ENCODE results near the gene SCYL1.

SCYL1 gene

DNA sequence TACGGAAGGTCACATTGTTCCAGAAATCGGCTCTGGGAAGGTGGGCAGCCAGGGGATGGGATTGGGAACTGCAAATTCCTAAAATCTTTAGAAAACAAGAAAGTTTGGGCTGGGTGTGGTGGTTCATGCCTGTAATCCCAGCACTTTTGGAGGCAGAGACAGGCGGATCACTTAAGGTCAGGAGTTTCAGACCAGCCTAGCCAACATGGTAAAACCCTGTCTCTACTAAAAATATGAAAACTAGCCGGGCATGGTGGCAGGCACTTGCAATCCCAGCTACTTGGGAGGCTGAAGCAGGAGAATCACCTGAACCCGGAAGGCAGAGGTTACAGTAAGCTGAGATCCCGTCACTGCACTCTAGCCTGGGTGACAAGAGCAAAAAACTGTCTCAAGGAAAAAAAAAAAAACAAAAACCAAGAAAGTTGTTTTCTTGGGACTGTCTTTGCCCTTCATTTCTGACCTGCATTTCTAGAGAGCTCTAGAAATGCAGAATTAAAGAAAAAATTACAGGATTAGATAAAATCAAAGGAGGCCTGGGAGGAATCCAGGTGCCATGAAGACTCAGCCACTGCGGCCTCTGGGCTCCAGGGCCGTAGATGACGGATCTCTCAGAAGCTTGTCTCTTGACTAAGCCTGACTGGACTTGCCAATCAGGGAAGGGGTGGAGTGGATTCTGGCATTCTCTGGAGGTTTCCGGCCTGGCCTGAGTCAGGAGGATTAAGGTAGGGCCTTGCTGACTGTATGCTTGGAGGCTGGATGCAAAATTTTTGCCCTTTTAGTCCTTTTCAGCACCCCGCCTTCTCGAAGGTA lies 31.3 kb upstream of the SCYL1 start:
- DNase-seq (ENCODE audit: low spot score) = peak; percentile 90

DNA sequence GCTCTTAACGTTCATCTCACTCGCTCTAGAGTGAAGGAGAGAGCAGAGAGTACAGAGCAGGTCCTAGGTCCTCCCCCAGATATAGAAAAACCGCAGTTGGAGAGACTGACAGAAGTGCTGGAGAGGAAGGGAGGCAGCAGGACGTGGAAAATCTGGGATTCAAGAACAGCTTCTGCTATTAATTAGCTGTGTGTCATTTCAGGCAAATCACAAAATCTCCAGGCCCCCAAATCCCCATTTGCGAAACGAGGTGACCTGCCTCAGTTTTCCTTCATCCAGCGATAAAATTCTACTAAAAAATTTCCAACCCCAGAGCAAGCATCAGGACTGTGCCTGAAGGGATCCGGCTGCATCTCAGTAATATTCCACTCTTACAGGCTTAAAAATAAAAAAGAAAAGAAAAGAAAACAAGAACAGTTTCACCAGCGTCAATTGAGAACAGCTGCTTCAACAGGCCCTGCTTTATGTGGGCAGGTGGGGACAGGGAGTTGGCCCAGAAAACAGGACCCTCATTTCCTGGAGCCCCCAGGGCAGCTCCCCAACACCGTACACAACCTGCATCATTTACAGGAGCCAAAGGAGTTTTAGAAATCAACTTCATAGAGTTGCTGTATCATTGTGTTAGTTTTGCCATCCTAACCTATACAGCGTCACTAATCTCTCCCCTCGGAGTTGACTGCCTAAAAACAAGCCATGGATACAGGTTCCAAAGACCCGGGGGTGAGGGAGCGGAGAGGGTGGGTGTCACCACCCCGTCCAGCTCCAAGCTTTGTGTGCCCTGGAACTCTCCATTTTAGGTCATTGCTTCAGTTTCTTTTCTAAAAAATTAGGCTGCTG lies 28.4 kb upstream of the SCYL1 start:
- peak; percentile 66 for DNase-seq (ENCODE audit: low spot score)

DNA sequence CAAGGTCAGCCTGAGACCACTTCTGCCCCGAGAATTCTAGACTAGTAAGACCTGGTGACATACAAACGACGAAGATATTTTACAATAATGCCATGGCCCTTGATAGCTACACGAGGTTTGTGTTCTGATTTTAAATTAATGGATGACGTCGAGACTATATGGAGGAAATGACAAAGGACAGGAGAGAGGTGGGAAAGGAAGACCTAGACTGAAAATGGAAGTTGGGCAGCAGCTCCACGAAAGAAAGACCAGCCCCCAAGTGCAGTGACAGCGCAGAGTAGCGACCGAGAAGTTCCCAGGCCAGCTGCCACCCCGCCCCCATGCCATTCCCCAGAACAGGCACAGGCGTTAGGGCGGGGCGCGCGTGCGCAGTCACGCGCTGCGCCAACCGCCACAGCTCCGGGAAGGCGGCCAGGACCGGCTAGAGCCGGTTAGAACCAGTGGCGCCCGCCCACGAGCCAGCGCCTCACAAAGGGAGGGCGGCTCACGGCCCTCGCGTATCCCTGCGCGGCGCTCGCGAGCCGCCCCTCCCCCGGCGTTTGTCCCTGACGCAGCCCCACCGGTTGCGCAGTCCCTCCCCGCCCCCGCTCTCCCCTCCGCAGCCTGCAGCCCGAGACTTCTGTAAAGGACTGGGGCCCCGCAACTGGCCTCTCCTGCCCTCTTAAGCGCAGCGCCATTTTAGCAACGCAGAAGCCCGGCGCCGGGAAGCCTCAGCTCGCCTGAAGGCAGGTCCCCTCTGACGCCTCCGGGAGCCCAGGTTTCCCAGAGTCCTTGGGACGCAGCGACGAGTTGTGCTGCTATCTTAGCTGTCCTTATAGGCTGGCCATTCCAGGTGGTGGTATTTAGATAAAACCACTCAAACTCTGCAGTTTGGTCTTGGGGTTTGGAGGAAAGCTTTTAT lies 27.5 kb upstream of the SCYL1 start:
- peak; percentile 97 for DNase-seq (ENCODE audit: low spot score)

DNA sequence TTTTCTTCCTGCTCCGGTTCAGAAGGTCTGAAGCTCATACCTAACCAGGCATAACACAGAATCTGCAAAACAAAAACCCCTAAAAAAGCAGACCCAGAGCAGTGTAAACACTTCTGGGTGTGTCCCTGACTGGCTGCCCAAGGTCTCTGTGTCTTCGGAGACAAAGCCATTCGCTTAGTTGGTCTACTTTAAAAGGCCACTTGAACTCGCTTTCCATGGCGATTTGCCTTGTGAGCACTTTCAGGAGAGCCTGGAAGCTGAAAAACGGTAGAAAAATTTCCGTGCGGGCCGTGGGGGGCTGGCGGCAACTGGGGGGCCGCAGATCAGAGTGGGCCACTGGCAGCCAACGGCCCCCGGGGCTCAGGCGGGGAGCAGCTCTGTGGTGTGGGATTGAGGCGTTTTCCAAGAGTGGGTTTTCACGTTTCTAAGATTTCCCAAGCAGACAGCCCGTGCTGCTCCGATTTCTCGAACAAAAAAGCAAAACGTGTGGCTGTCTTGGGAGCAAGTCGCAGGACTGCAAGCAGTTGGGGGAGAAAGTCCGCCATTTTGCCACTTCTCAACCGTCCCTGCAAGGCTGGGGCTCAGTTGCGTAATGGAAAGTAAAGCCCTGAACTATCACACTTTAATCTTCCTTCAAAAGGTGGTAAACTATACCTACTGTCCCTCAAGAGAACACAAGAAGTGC lies 26.7 kb upstream of the SCYL1 start:
- peak; percentile 73 for DNase-seq (ENCODE audit: low spot score)

DNA sequence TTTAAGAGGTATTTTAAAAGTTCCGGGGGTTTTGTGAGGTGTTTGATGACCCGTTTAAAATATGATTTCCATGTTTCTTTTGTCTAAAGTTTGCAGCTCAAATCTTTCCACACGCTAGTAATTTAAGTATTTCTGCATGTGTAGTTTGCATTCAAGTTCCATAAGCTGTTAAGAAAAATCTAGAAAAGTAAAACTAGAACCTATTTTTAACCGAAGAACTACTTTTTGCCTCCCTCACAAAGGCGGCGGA lies 26.2 kb upstream of the SCYL1 start:
- no peak for DNase-seq (ENCODE audit: low spot score)

DNA sequence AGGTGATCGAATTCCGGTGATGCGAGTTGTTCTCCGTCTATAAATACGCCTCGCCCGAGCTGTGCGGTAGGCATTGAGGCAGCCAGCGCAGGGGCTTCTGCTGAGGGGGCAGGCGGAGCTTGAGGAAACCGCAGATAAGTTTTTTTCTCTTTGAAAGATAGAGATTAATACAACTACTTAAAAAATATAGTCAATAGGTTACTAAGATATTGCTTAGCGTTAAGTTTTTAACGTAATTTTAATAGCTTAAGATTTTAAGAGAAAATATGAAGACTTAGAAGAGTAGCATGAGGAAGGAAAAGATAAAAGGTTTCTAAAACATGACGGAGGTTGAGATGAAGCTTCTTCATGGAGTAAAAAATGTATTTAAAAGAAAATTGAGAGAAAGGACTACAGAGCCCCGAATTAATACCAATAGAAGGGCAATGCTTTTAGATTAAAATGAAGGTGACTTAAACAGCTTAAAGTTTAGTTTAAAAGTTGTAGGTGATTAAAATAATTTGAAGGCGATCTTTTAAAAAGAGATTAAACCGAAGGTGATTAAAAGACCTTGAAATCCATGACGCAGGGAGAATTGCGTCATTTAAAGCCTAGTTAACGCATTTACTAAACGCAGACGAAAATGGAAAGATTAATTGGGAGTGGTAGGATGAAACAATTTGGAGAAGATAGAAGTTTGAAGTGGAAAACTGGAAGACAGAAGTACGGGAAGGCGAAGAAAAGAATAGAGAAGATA lies 25.7 kb upstream of the SCYL1 start, which contains the start of gene MALAT1:
MALAT1 (plus strand) TSS at position 69 of the 736 bp plus-strand sequence.
- DNase-seq (ENCODE audit: low spot score) = peak; percentile 95

DNA sequence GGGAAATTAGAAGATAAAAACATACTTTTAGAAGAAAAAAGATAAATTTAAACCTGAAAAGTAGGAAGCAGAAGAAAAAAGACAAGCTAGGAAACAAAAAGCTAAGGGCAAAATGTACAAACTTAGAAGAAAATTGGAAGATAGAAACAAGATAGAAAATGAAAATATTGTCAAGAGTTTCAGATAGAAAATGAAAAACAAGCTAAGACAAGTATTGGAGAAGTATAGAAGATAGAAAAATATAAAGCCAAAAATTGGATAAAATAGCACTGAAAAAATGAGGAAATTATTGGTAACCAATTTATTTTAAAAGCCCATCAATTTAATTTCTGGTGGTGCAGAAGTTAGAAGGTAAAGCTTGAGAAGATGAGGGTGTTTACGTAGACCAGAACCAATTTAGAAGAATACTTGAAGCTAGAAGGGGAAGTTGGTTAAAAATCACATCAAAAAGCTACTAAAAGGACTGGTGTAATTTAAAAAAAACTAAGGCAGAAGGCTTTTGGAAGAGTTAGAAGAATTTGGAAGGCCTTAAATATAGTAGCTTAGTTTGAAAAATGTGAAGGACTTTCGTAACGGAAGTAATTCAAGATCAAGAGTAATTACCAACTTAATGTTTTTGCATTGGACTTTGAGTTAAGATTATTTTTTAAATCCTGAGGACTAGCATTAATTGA lies 25.0 kb upstream of the SCYL1 start:
- no peak for DNase-seq (ENCODE audit: low spot score)

DNA sequence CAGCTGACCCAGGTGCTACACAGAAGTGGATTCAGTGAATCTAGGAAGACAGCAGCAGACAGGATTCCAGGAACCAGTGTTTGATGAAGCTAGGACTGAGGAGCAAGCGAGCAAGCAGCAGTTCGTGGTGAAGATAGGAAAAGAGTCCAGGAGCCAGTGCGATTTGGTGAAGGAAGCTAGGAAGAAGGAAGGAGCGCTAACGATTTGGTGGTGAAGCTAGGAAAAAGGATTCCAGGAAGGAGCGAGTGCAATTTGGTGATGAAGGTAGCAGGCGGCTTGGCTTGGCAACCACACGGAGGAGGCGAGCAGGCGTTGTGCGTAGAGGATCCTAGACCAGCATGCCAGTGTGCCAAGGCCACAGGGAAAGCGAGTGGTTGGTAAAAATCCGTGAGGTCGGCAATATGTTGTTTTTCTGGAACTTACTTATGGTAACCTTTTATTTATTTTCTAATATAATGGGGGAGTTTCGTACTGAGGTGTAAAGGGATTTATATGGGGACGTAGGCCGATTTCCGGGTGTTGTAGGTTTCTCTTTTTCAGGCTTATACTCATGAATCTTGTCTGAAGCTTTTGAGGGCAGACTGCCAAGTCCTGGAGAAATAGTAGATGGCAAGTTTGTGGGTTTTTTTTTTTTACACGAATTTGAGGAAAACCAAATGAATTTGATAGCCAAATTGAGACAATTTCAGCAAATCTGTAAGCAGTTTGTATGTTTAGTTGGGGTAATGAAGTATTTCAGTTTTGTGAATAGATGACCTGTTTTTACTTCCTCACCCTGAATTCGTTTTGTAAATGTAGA lies 24.3 kb upstream of the SCYL1 start:
- DNase-seq (ENCODE audit: low spot score) = peak; percentile 54

DNA sequence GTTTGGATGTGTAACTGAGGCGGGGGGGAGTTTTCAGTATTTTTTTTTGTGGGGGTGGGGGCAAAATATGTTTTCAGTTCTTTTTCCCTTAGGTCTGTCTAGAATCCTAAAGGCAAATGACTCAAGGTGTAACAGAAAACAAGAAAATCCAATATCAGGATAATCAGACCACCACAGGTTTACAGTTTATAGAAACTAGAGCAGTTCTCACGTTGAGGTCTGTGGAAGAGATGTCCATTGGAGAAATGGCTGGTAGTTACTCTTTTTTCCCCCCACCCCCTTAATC lies 23.8 kb upstream of the SCYL1 start:
- DNase-seq (ENCODE audit: low spot score) = peak; percentile 24

DNA sequence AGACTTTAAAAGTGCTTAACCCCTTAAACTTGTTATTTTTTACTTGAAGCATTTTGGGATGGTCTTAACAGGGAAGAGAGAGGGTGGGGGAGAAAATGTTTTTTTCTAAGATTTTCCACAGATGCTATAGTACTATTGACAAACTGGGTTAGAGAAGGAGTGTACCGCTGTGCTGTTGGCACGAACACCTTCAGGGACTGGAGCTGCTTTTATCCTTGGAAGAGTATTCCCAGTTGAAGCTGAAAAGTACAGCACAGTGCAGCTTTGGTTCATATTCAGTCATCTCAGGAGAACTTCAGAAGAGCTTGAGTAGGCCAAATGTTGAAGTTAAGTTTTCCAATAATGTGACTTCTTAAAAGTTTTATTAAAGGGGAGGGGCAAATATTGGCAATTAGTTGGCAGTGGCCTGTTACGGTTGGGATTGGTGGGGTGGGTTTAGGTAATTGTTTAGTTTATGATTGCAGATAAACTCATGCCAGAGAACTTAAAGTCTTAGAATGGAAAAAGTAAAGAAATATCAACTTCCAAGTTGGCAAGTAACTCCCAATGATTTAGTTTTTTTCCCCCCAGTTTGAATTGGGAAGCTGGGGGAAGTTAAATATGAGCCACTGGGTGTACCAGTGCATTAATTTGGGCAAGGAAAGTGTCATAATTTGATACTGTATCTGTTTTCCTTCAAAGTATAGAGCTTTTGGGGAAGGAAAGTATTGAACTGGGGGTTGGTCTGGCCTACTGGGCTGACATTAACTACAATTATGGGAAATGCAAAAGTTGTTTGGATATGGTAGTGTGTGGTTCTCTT lies 23.2 kb upstream of the SCYL1 start:
- peak; percentile 47 for DNase-seq (ENCODE audit: low spot score)

DNA sequence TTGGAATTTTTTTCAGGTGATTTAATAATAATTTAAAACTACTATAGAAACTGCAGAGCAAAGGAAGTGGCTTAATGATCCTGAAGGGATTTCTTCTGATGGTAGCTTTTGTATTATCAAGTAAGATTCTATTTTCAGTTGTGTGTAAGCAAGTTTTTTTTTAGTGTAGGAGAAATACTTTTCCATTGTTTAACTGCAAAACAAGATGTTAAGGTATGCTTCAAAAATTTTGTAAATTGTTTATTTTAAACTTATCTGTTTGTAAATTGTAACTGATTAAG lies 22.7 kb upstream of the SCYL1 start:
- no peak for DNase-seq (ENCODE audit: low spot score)

DNA sequence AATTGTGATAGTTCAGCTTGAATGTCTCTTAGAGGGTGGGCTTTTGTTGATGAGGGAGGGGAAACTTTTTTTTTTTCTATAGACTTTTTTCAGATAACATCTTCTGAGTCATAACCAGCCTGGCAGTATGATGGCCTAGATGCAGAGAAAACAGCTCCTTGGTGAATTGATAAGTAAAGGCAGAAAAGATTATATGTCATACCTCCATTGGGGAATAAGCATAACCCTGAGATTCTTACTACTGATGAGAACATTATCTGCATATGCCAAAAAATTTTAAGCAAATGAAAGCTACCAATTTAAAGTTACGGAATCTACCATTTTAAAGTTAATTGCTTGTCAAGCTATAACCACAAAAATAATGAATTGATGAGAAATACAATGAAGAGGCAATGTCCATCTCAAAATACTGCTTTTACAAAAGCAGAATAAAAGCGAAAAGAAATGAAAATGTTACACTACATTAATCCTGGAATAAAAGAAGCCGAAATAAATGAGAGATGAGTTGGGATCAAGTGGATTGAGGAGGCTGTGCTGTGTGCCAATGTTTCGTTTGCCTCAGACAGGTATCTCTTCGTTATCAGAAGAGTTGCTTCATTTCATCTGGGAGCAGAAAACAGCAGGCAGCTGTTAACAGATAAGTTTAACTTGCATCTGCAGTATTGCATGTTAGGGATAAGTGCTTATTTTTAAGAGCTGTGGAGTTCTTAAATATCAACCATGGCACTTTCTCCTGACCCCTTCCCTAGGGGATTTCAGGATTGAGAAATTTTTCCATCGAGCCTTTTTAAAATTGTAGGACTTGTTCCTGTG lies 22.1 kb upstream of the SCYL1 start:
- peak; percentile 25 for DNase-seq (ENCODE audit: low spot score)

DNA sequence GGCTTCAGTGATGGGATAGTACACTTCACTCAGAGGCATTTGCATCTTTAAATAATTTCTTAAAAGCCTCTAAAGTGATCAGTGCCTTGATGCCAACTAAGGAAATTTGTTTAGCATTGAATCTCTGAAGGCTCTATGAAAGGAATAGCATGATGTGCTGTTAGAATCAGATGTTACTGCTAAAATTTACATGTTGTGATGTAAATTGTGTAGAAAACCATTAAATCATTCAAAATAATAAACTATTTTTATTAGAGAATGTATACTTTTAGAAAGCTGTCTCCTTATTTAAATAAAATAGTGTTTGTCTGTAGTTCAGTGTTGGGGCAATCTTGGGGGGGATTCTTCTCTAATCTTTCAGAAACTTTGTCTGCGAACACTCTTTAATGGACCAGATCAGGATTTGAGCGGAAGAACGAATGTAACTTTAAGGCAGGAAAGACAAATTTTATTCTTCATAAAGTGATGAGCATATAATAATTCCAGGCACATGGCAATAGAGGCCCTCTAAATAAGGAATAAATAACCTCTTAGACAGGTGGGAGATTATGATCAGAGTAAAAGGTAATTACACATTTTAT lies 21.4 kb upstream of the SCYL1 start:
- peak; percentile 26 for DNase-seq (ENCODE audit: low spot score)

DNA sequence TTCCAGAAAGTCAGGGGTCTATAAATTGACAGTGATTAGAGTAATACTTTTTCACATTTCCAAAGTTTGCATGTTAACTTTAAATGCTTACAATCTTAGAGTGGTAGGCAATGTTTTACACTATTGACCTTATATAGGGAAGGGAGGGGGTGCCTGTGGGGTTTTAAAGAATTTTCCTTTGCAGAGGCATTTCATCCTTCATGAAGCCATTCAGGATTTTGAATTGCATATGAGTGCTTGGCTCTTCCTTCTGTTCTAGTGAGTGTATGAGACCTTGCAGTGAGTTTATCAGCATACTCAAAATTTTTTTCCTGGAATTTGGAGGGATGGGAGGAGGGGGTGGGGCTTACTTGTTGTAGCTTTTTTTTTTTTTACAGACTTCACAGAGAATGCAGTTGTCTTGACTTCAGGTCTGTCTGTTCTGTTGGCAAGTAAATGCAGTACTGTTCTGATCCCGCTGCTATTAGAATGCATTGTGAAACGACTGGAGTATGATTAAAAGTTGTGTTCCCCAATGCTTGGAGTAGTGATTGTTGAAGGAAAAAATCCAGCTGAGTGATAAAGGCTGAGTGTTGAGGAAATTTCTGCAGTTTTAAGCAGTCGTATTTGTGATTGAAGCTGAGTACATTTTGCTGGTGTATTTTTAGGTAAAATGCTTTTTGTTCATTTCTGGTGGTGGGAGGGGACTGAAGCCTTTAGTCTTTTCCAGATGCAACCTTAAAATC lies 20.8 kb upstream of the SCYL1 start:
- peak; percentile 53 for DNase-seq (ENCODE audit: low spot score)

DNA sequence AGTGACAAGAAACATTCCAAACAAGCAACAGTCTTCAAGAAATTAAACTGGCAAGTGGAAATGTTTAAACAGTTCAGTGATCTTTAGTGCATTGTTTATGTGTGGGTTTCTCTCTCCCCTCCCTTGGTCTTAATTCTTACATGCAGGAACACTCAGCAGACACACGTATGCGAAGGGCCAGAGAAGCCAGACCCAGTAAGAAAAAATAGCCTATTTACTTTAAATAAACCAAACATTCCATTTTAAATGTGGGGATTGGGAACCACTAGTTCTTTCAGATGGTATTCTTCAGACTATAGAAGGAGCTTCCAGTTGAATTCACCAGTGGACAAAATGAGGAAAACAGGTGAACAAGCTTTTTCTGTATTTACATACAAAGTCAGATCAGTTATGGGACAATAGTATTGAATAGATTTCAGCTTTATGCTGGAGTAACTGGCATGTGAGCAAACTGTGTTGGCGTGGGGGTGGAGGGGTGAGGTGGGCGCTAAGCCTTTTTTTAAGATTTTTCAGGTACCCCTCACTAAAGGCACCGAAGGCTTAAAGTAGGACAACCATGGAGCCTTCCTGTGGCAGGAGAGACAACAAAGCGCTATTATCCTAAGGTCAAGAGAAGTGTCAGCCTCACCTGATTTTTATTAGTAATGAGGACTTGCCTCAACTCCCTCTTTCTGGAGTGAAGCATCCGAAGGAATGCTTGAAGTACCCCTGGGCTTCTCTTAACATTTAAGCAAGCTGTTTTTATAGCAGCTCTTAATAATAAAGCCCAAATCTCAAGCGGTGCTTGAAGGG lies 20.0 kb upstream of the SCYL1 start:
- DNase-seq (ENCODE audit: low spot score) = peak; percentile 42

DNA sequence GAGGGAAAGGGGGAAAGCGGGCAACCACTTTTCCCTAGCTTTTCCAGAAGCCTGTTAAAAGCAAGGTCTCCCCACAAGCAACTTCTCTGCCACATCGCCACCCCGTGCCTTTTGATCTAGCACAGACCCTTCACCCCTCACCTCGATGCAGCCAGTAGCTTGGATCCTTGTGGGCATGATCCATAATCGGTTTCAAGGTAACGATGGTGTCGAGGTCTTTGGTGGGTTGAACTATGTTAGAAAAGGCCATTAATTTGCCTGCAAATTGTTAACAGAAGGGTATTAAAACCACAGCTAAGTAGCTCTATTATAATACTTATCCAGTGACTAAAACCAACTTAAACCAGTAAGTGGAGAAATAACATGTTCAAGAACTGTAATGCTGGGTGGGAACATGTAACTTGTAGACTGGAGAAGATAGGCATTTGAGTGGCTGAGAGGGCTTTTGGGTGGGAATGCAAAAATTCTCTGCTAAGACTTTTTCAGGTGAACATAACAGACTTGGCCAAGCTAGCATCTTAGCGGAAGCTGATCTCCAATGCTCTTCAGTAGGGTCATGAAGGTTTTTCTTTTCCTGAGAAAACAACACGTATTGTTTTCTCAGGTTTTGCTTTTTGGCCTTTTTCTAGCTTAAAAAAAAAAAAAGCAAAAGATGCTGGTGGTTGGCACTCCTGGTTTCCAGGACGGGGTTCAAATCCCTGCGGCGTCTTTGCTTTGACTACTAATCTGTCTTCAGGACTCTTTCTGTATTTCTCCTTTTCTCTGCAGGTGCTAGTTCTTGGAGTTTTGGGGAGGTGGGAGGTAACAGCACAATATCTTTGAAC lies 19.2 kb upstream of the SCYL1 start:
- peak; percentile 57 for DNase-seq (ENCODE audit: low spot score)

All from cerebellar cortex (tissue), 1 donor.